Esophagus muscularis mucosa (tissue), 4 donors: ENCODE results near the gene FANK1.

Experiments used
- CTCF ChIP-seq, 3 experiments: fragments of 200-600 bp in 2 of 3; fragments of 450-650 bp in 1 of 3; sonication (generic) in 2 of 3; IDR thresholded peaks; one replicate each; pipeline ENCODE4 v1.5.1; 2017 to 2019; ENCODE audit warnings: antibody characterized with exemption in 3 of 3, mild to moderate bottlenecking in 2 of 3, moderate library complexity in 1 of 3
- EP300 ChIP-seq: sonication (generic); formaldehyde crosslinking; IDR thresholded peaks from one replicate; pipeline ENCODE4 v1.6.1; 2017; ENCODE audit warnings: antibody characterized with exemption
- POLR2A ChIP-seq: fragments of 450-650 bp; IDR thresholded peaks from one replicate; pipeline ENCODE4 v1.6.1; 2017; ENCODE audit warnings: antibody characterized with exemption, moderate library complexity, mild to moderate bottlenecking, low read depth
- POLR2AphosphoS5 ChIP-seq, 2 donors: sonication (generic); formaldehyde crosslinking; IDR thresholded peaks; one replicate each; pipeline ENCODE4 v1.6.1; 2017; ENCODE audit warnings: antibody characterized with exemption in 2 of 2

GRCh38 chr10:125925262-125925834 is 29.0 kb downstream of the FANK1 start:
- TF ChIP-seq POLR2A, result no peak
- TF ChIP-seq CTCF (IDR thresholded peaks at IDR 0.05), result no peak
- TF ChIP-seq EP300, result no peak
- TF ChIP-seq POLR2AphosphoS5 (IDR thresholded peaks at IDR 0.05), result no peak
